H1 (cell line): ENCODE results near the gene NADK2. TPM values are rescaled to one million over a fixed set of nuclear protein-coding genes. Genes with fewer than 3 reads are reported as not detected.

ENCODE experiments used
- CTCF ChIA-PET: fragments of 300-600 bp; sonication (Branson Sonifier 250); formaldehyde crosslinking; loops from one replicate; lab custom pipeline; 2021; ENCODE audit not compliant: partially characterized antibody; lab: Charles Lee
- POLR2A ChIA-PET: fragments of 300-600 bp; sonication (Branson Sonifier 250); formaldehyde crosslinking; loops from one replicate; lab custom pipeline; 2021; ENCODE audit warnings: inconsistent platforms; ENCODE audit not compliant: partially characterized antibody; lab: Charles Lee
- DNase-seq, 2 experiments: peaks; one replicate each; pipeline versions ENCODE4 v3.0.0 to v3.0.0-alpha.2; 2010 to 2022; ENCODE audit warnings: low spot score in 2 of 2, low read depth in 1 of 2, mixed read lengths in 1 of 2
- FAIRE-seq: peaks from 2 replicates; lab custom pipeline; 2011; peaks lifted over from hg19 to GRCh38; lab: Jason Lieb, UNC
- H2AFZ ChIP-seq: 2 replicates; pipeline ENCODE4 v1.8.1; 2012; ENCODE audit warnings: low read length, inconsistent platforms
- H2AK5ac ChIP-seq: 2 replicates; pipeline ENCODE4 v1.6.1; 2013; ENCODE audit warnings: low read depth, low read length
- H2BK120ac ChIP-seq: replicated peaks from 2 replicates; pipeline ENCODE3; 2013; ENCODE audit warnings: low read depth, low read length, inconsistent platforms
- H2BK12ac ChIP-seq: 2 replicates; pipeline ENCODE4 v1.6.1; 2013; ENCODE audit warnings: low read depth, low read length
- H2BK15ac ChIP-seq: 2 replicates; pipeline ENCODE4 v1.6.1; 2013; ENCODE audit warnings: low read length
- H2BK20ac ChIP-seq: 2 replicates; pipeline ENCODE4 v1.6.1; 2013; ENCODE audit warnings: low read length
- H2BK5ac ChIP-seq: 2 replicates; pipeline ENCODE4 v1.6.1; 2013; ENCODE audit warnings: low read depth, low read length
- H3K14ac ChIP-seq: 2 replicates; pipeline ENCODE4 v1.6.1; 2013; ENCODE audit warnings: inconsistent platforms; ENCODE audit not compliant: insufficient read length
- H3K18ac ChIP-seq: 2 replicates; pipeline ENCODE4 v1.6.1; 2013; ENCODE audit warnings: low read length; ENCODE audit errors: extremely low read depth
- H3K23ac ChIP-seq: 2 replicates; pipeline ENCODE4 v1.6.1; 2013; ENCODE audit warnings: inconsistent platforms; ENCODE audit not compliant: insufficient read length
- H3K23me2 ChIP-seq: 2 replicates; pipeline ENCODE4 v1.6.1; 2013; ENCODE audit warnings: low read depth, low read length
- H3K27ac ChIP-seq: 2 replicates; pipeline ENCODE4 v1.6.1; 2011; ENCODE audit warnings: low read depth, low read length, inconsistent platforms
- H3K27me3 ChIP-seq, 4 experiments: replicated peaks in 1 of 4; 1 replicate in 1 of 4; 2 replicates in 3 of 4; pipeline versions ENCODE4 v1.6.1 to v1.8.1; 2011 to 2013; ENCODE audit warnings: low read length in 3 of 4, mild to moderate bottlenecking in 3 of 4, inconsistent platforms in 2 of 4, mixed read lengths in 2 of 4, moderate library complexity in 1 of 4; ENCODE audit not compliant: control insufficient read depth in 3 of 4, insufficient read depth in 3 of 4; ENCODE audit errors: extremely low read depth in 1 of 4
- H3K36me3 ChIP-seq, 4 experiments: 2 replicates each; pipeline versions ENCODE4 v1.6.1 to v1.8.1; 2011 to 2013; ENCODE audit warnings: mild to moderate bottlenecking in 4 of 4, low read length in 3 of 4, moderate library complexity in 2 of 4, control low read depth in 1 of 4, inconsistent platforms in 1 of 4; ENCODE audit not compliant: insufficient read depth in 4 of 4, control insufficient read depth in 2 of 4
- H3K4ac ChIP-seq: replicated peaks from 2 replicates; pipeline ENCODE3; 2013; ENCODE audit warnings: low read length, low read depth, mixed read lengths, inconsistent platforms; ENCODE audit not compliant: insufficient read length
- H3K4me1 ChIP-seq, 4 experiments: replicated peaks in 1 of 4; 1 replicate in 1 of 4; 2 replicates in 3 of 4; pipeline versions ENCODE4 v1.6.1 to v1.8.1; 2011 to 2013; ENCODE audit warnings: low read length in 3 of 4, inconsistent platforms in 2 of 4, mixed read lengths in 1 of 4; ENCODE audit not compliant: insufficient read depth in 4 of 4, control insufficient read depth in 3 of 4
- H3K4me2 ChIP-seq, 2 experiments: 2 replicates each; pipeline versions ENCODE4 v1.6.1 to v1.8.1; 2011 to 2013; ENCODE audit warnings: low read depth in 2 of 2, low read length in 2 of 2, control low read depth in 1 of 2, inconsistent platforms in 1 of 2, mild to moderate bottlenecking in 1 of 2; ENCODE audit not compliant: insufficient read depth in 1 of 2
- H3K4me3 ChIP-seq, 4 experiments: fragments of 200-600, 300-600 bp in 1 of 4; sonication (generic), shearing (Covaris generic), sonication (Bioruptor Twin) in 1 of 4; 2 replicates each; pipeline versions ENCODE4 v1.5.1 to v1.8.1; 2011 to 2016; ENCODE audit warnings: low read length in 4 of 4, low read depth in 3 of 4, control low read depth in 2 of 4, inconsistent platforms in 2 of 4, mild to moderate bottlenecking in 2 of 4, mixed read lengths in 1 of 4, moderate library complexity in 1 of 4; ENCODE audit not compliant: insufficient read depth in 2 of 4; ENCODE audit errors: extremely low read depth in 1 of 4
- H3K56ac ChIP-seq: replicated peaks from 2 replicates; pipeline ENCODE3; 2013; ENCODE audit warnings: low read depth, mild to moderate bottlenecking, mixed read lengths, low read length, inconsistent platforms; ENCODE audit not compliant: insufficient read length
- H3K79me1 ChIP-seq: 2 replicates; pipeline ENCODE4 v1.6.1; 2013; ENCODE audit warnings: low read depth, low read length, control low read depth
- H3K79me2 ChIP-seq, 2 experiments: 2 replicates each; pipeline versions ENCODE4 v1.6.1 to v1.8.1; 2012 to 2013; ENCODE audit warnings: low read length in 2 of 2, mild to moderate bottlenecking in 2 of 2, inconsistent platforms in 1 of 2; ENCODE audit not compliant: insufficient read depth in 2 of 2, control insufficient read depth in 1 of 2
- H3K9ac ChIP-seq, 4 experiments: replicated peaks in 1 of 4; 1 replicate in 1 of 4; 2 replicates in 3 of 4; pipeline versions ENCODE4 v1.6.1 to v1.8.1; 2011 to 2013; ENCODE audit warnings: low read depth in 3 of 4, low read length in 3 of 4, control low read depth in 2 of 4, mild to moderate bottlenecking in 2 of 4, moderate library complexity in 2 of 4, inconsistent platforms in 1 of 4; ENCODE audit errors: extremely low read depth in 1 of 4
- H3K9me3 ChIP-seq, 2 experiments: 2 replicates each; pipeline versions ENCODE4 v1.6.1 to v1.8.1; 2012 to 2013; ENCODE audit warnings: mild to moderate bottlenecking in 2 of 2, moderate library complexity in 2 of 2, control low read depth in 1 of 2, inconsistent platforms in 1 of 2, low read depth in 1 of 2, low read length in 1 of 2, mixed read lengths in 1 of 2; ENCODE audit not compliant: insufficient read depth in 2 of 2
- H4K20me1 ChIP-seq, 2 experiments: replicated peaks in 1 of 2; 2 replicates each; pipeline versions ENCODE3 to v1.8.1; 2011 to 2013; ENCODE audit warnings: inconsistent platforms in 2 of 2, low read length in 2 of 2, mild to moderate bottlenecking in 1 of 2; ENCODE audit not compliant: insufficient read depth in 2 of 2, control insufficient read depth in 1 of 2
- H4K5ac ChIP-seq: 2 replicates; pipeline ENCODE4 v1.6.1; 2013; ENCODE audit warnings: low read length, low read depth, mixed read lengths, inconsistent platforms; ENCODE audit not compliant: insufficient read length
- H4K8ac ChIP-seq: 2 replicates; pipeline ENCODE4 v1.8.0; 2013; ENCODE audit warnings: mild to moderate bottlenecking, moderate library complexity, low read length, inconsistent platforms; ENCODE audit not compliant: insufficient read depth; ENCODE audit errors: extremely low read depth
- H4K91ac ChIP-seq: replicated peaks from 2 replicates; pipeline ENCODE3; 2013; ENCODE audit warnings: low read length, mixed read lengths, inconsistent platforms; ENCODE audit not compliant: insufficient read length
- ASH2L ChIP-seq: fragments of 200-600, 300-600 bp; sonication (generic); IDR thresholded peaks from one replicate; pipeline ENCODE4 v1.7.1; 2017; ENCODE audit warnings: low read length
- ATF3 ChIP-seq: IDR thresholded peaks from 2 replicates; pipeline ENCODE4 v1.6.1; 2011; ENCODE audit warnings: low read depth, mild to moderate bottlenecking, low read length; ENCODE audit not compliant: insufficient read depth
- BACH1 ChIP-seq: IDR thresholded peaks from 2 replicates; pipeline ENCODE4 v1.6.1; 2012; ENCODE audit warnings: low read length, improper control_type of control experiment
- EP300 ChIP-seq, 2 experiments: IDR thresholded peaks; 1 replicate in 1 of 2; 2 replicates in 1 of 2; pipeline ENCODE4 v1.6.1; 2011 to 2012; ENCODE audit warnings: low read depth in 2 of 2, low read length in 2 of 2, mild to moderate bottlenecking in 2 of 2, borderline replicate concordance in 1 of 2, inconsistent platforms in 1 of 2, moderate library complexity in 1 of 2
- JUN ChIP-seq: IDR thresholded peaks from 2 replicates; pipeline ENCODE4 v1.6.1; 2011; ENCODE audit warnings: low read depth, mild to moderate bottlenecking, improper control_type of control experiment, low read length
- KDM4A ChIP-seq: IDR thresholded peaks from one replicate; pipeline ENCODE4 v1.7.1; 2012; ENCODE audit warnings: low read depth, mild to moderate bottlenecking, moderate library complexity, low read length, inconsistent platforms; ENCODE audit not compliant: severe bottlenecking
- KDM5A ChIP-seq: fragments of 200-600 bp; IDR thresholded peaks from 2 replicates; pipeline ENCODE4 v1.7.1; 2012; ENCODE audit warnings: mild to moderate bottlenecking, low read length, inconsistent platforms, mixed read lengths
- MAFK ChIP-seq: IDR thresholded peaks from 2 replicates; pipeline ENCODE4 v1.6.1; 2012; ENCODE audit warnings: low read depth, mild to moderate bottlenecking, improper control_type of control experiment, low read length
- NRF1 ChIP-seq: IDR thresholded peaks from 2 replicates; pipeline ENCODE4 v1.6.1; 2011; ENCODE audit warnings: mild to moderate bottlenecking, low read depth, low read length, improper control_type of control experiment
- RNF2 ChIP-seq: fragments of 200-900, 300-1000 bp; sonication (generic); IDR thresholded peaks from 2 replicates; pipeline ENCODE4 v1.7.1; 2016; ENCODE audit warnings: borderline replicate concordance, low read depth, mild to moderate bottlenecking, antibody characterized with exemption, low read length; ENCODE audit not compliant: poor library complexity, severe bottlenecking; ENCODE audit errors: missing control alignments
- SIX5 ChIP-seq: IDR thresholded peaks from 2 replicates; pipeline ENCODE4 v1.6.1; 2011; ENCODE audit warnings: mild to moderate bottlenecking, low read depth, low read length
- YY1 ChIP-seq: IDR thresholded peaks from 2 replicates; pipeline ENCODE4 v1.6.1; 2011; ENCODE audit warnings: low read depth, mild to moderate bottlenecking, low read length
- WGBS, 2 experiments: shearing (Covaris generic) in 1 of 2; methylation state at CpG; one replicate each; pipeline versions ENCODE4 v1.1.6 to v1.1.7; 2013 to 2015; ENCODE audit warnings: low lambda C conversion rate in 2 of 2, mixed read lengths in 2 of 2, inconsistent platforms in 1 of 2, low coverage in 1 of 2, missing lambda C conversion rate in 1 of 2; ENCODE audit not compliant: insufficient replicate concordance in 2 of 2, insufficient coverage in 1 of 2, insufficient read length in 1 of 2; ENCODE audit errors: extremely low coverage in 1 of 2, missing lambda C conversion rate in 1 of 2; 5-methylcytosine and 5-hydroxymethylcytosine counted together
- polyA plus RNA-seq, 7 experiments: library from polyadenylated mRNA; depleted of rRNA in 3 of 7; stranded (reverse) in 5 of 7; unstranded in 2 of 7; fragments of >200 nt in 5 of 7; fragments of 200-250 nt in 2 of 7; gene quantifications; 1 replicate in 5 of 7; 2 replicates in 1 of 7; 4 replicates in 1 of 7; pipeline versions ENCODE4 v1.2.1 to v1.2.3, GENCODE V29; 2011 to 2013; ENCODE audit warnings: missing spikeins in 2 of 7, mixed read lengths in 2 of 7
- total RNA-seq: library from RNA; stranded (reverse); fragmentation: NEBNext Ultra II Directional; extraction: Animal tissue kit (Norgen Biotek cat#: 25700); gene quantifications from 2 replicates; pipeline ENCODE4 v1.2.1, GENCODE V29; 2021

Gene NADK2
- total and polyA plus RNA-seq, 2 of the 8 experiments (the other 6 are each of a cell fraction or from before 2014, with no cell fraction given): 3.4 to 16.1 TPM

- Histone ChIP-seq H3K4me2 (no peak overlapping the region), H3K23ac (no peak overlapping the region), H3K79me1 (no peaks in the 10 kb centered on the region), H3K4me1 (no peaks in the 10 kb centered on the region), H3K14ac (no peak overlapping the region), H3K9me3 (no peaks in the 10 kb centered on the region), H3K18ac (no peak overlapping the region), H2BK120ac (no peak overlapping the region), H4K5ac (no peak overlapping the region), H3K27me3 (no peaks in the 10 kb centered on the region), H2BK20ac (no peak overlapping the region), H3K9ac (no peak overlapping the region), H4K8ac (no peak overlapping the region), H2BK5ac (no peak overlapping the region), H3K79me2 (no peaks in the 10 kb centered on the region), H3K36me3 (no peaks in the 10 kb centered on the region; a peak in 1 of 8 replicates), H2AFZ (no peak overlapping the region), H4K91ac (no peak overlapping the region), H3K4ac (no peak overlapping the region), H3K56ac (no peak overlapping the region), H2BK12ac (no peak overlapping the region), H3K4me3 (no peak overlapping the region), H2AK5ac (no peak overlapping the region), H3K23me2 (no peaks in the 10 kb centered on the region), H2BK15ac (no peak overlapping the region), H4K20me1 (no peaks in the 10 kb centered on the region), H3K27ac (no peak overlapping the region)
- no peak for DNase-seq
- ChIA-PET POLR2A (no interaction called here), CTCF (interaction anchor here (0.6 kb wide), 1 partner anchor 363 kb away, joined by 5 read pairs; no protein-coding TSS in a partner anchor)
- 88% methylated on average over 2 of the region's 2 CpGs; no CpG with 5 or more reads in 1 of the 2 experiments for WGBS, 2 experiments
- FAIRE-seq: no peak
- TF ChIP-seq YY1: no peak
- no peak for TF ChIP-seq ASH2L
- no peak for TF ChIP-seq KDM5A
- TF ChIP-seq SIX5: no peak
- no peak for TF ChIP-seq MAFK
- no peak for TF ChIP-seq EP300 (IDR thresholded peaks at IDR 0.05; ENCODE audit: borderline replicate concordance in 1 of 2, low read depth in 2 of 2, low read length in 2 of 2)
- TF ChIP-seq BACH1: no peak
- TF ChIP-seq NRF1: no peak
- no peak for TF ChIP-seq ATF3
- TF ChIP-seq RNF2: no peak
- no peak for TF ChIP-seq JUN
- TF ChIP-seq KDM4A: no peak
Measured at GRCh38 chr5:36215910-36216309, 25.8 kb downstream of the NADK2 start.
